Brain microvascular endothelial cell (primary cell): ENCODE data around the gene LGALS13.
"Not testable (repeated sequence)": the region's sequence is repeated elsewhere in the genome, so short reads cannot be mapped to it uniquely, and the experiment has no call there.

Source experiments
- DNase-seq: peaks from one replicate; pipeline ENCODE4 v3.0.0-alpha.2; 2020
- H3K27ac ChIP-seq: fragments of 250-450 bp; sonication (Bioruptor Pico); 2 replicates; pipeline ENCODE4 v1.5.1; 2020; ENCODE audit warnings: mild to moderate bottlenecking, moderate library complexity
- H3K27me3 ChIP-seq: fragments of 250-450 bp; sonication (Bioruptor Pico); replicated peaks from 2 replicates; pipeline ENCODE4 v1.5.1; 2020; ENCODE audit warnings: mild to moderate bottlenecking
- H3K36me3 ChIP-seq: fragments of 250-450 bp; sonication (Bioruptor Pico); replicated peaks from 2 replicates; pipeline ENCODE4 v1.5.1; 2020; ENCODE audit warnings: mild to moderate bottlenecking
- H3K4me3 ChIP-seq: 2 replicates; pipeline ENCODE4 v1.5.1; 2011; ENCODE audit warnings: low read depth, mild to moderate bottlenecking, control low read depth, low read length, moderate library complexity
- in situ Hi-C: cut with HindIII; loops from 2 replicates; pipeline ENCODE4 v1.10.0; 2017; ENCODE audit warnings: low sequenced_read_pairs, low pct_ligation_motif_present
- TF ChIP-seq, protein P1 (sequence below): IDR thresholded peaks from 2 replicates; pipeline ENCODE4 v1.5.1; 2011; ENCODE audit warnings: low read depth, mild to moderate bottlenecking, moderate library complexity, low read length, control low read depth, inconsistent platforms; ENCODE audit errors: missing control alignments

Gene LGALS13

DNA sequence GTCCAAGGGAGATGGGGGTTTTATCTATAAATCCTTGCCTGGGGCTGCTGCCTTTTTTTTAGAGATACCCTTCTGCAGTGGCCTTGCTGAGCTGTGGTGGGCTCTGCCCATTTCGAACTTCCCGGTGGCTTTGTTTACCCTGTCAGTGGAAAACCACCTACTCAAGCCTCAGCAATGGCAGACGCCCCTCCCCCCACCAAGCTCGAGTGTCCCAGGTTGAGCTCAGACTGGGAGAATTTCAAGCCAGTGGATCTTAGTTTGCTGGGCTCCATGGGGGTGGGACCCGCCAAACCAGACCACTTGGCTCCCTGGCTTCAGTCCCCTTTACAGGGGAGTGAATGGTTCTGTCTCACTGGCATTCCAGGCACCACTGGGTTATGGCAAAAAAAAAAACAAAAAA lies 21.6 kb downstream of the LGALS13 start:
- in situ Hi-C loops: no loop called here
- no peak overlapping the region for H3K27ac ChIP-seq
- TF ChIP-seq, protein P1, sequence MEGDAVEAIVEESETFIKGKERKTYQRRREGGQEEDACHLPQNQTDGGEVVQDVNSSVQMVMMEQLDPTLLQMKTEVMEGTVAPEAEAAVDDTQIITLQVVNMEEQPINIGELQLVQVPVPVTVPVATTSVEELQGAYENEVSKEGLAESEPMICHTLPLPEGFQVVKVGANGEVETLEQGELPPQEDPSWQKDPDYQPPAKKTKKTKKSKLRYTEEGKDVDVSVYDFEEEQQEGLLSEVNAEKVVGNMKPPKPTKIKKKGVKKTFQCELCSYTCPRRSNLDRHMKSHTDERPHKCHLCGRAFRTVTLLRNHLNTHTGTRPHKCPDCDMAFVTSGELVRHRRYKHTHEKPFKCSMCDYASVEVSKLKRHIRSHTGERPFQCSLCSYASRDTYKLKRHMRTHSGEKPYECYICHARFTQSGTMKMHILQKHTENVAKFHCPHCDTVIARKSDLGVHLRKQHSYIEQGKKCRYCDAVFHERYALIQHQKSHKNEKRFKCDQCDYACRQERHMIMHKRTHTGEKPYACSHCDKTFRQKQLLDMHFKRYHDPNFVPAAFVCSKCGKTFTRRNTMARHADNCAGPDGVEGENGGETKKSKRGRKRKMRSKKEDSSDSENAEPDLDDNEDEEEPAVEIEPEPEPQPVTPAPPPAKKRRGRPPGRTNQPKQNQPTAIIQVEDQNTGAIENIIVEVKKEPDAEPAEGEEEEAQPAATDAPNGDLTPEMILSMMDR: no peak
- H3K27me3 ChIP-seq: no peaks in the 10 kb centered on the region
- H3K36me3 ChIP-seq: no peaks in the 10 kb centered on the region
- H3K4me3 ChIP-seq: no peak overlapping the region
- DNase-seq: no peak

DNA sequence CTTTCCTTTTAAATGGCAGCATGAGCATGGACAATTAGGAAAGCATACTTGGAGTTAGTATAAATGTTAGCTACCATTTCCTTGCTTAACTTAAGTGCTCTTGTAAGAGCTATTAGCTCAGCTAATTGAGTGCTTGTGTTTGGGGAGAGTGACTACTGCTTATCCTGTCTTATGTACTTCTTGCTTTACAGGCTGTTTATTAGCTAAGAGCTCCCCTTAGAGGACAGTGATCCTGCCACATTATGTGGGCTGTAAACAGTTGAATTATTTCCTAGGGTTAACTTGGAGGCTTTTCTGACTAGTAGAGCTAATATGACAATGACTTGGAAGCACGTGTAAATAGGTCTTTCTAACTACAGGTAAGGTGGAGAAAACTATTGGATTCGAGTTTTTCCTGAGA lies 25.3 kb downstream of the LGALS13 start:
- H3K27me3 ChIP-seq, in situ Hi-C loops, H3K4me3 ChIP-seq, DNase-seq, H3K36me3 ChIP-seq, H3K27ac ChIP-seq: not testable (repeated sequence)

DNA sequence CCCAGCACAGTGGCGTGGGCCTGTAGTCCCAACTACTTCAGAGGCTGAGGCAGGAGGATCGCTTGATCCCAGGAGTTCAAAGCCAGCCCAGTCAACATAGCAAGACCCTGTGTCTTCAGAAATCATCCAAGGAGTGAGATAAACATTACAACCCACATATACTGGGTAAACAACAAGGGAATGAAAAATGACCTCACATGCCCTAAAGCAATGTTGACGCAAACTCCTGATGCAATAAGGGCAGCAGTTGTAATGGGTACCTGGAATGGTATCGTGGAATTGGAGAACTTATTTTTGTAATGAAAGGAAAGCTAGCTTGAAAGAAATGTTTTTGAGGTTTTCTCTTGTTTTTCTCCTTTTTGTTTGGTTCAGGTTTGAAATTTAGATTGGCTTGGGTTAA lies 28.9 kb downstream of the LGALS13 start:
- DNase-seq: no peak
- TF ChIP-seq, protein P1: no peak
- Histone ChIP-seq H3K27me3 (no peaks in the 10 kb centered on the region), H3K4me3 (no peak overlapping the region), H3K27ac (no peak overlapping the region), H3K36me3 (no peaks in the 10 kb centered on the region)
- in situ Hi-C loops: no loop called here

DNA sequence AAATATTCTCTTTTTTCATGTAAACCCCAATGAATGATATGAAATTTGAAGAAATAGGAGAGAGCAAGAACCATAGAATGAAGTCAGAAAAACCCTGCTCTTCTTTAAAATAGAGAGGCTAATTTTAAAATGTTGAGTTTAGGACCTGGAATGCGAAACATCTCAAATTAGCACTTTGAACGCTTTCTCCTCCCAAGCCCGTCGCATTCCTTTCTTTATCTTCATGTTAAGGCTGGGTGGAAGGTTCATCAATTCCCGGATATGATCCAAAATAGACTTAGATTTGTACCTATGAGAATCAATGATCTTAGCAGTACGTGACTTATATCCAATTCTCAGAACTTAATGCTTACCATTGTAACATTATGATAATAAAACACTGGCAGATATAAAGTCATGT lies 29.3 kb downstream of the LGALS13 start:
- DNase-seq: no peak
- Histone ChIP-seq H3K27me3 (no peaks in the 10 kb centered on the region), H3K4me3 (no peak overlapping the region), H3K27ac (no peak overlapping the region), H3K36me3 (no peaks in the 10 kb centered on the region)
- in situ Hi-C loops: no loop called here
- TF ChIP-seq, protein P1: no peak

DNA sequence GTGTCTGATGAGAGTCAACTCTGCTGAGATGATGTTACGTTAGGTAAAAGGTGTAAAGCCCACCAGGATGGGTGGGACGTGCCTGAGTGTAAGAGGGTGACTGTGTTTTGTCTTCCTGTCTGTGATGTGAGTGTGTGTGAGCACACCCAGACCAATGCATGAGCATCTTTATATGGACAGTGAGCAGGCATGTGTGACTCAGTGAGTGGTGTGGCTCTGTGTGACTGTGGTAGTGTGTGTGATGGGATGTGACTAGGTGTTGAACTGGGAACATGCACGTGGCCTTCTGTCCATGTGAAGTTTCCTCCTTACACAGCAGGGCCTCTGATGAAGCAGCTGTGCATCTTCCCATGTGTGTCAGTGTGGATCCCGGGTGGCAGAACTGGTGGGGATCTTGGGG lies 35.6 kb downstream of the LGALS13 start:
- in situ Hi-C loops: no loop called here

DNA sequence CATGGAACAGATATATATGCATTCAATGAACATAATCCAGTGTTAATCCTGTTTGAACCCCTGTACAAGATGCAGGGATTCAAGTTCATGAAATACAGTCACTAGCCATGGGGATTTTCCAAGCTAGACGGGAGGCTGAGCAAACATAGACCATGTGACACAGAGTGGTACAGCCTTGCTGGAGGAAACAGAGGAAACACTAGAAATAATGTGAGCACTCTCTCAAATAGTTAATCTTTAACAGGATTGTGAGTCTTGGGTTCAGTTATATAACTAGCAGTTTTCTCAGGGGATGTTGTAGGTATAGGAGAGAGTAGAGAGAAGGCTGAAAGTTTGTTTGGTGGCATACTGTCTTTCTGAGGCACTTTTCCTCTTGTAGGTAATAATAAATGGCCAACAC lies 39.4 kb downstream of the LGALS13 start:
- H3K4me3 ChIP-seq: no peak overlapping the region
- no peaks in the 10 kb centered on the region for H3K36me3 ChIP-seq
- no peak for DNase-seq
- H3K27ac ChIP-seq: no peak overlapping the region
- TF ChIP-seq, protein P1: no peak
- in situ Hi-C loops: no loop called here
- no peaks in the 10 kb centered on the region for H3K27me3 ChIP-seq

More for the DNA sequence above, 35.6 kb downstream of the LGALS13 start:
- no peaks in the 10 kb centered on the region for H3K36me3 ChIP-seq
- TF ChIP-seq, protein P1: no peak
- no peak overlapping the region for H3K27ac ChIP-seq
- H3K27me3 ChIP-seq: no peaks in the 10 kb centered on the region
- no peak overlapping the region for H3K4me3 ChIP-seq
- no peak for DNase-seq
